IMR-90 (cell line): ENCODE measurements around the gene DTX1. TPM values are rescaled to one million over a fixed set of nuclear protein-coding genes. Genes with fewer than 3 reads are reported as not detected.

Experiments
- ATAC-seq: fragments of 200-7000 bp; cut with Tn5 transposase; 2 replicates; pipeline ENCODE4 v1.9.1; 2020; ENCODE audit warnings: low read depth, mild to moderate bottlenecking, moderate library complexity
- BruUV-seq: library from RNA; stranded (reverse); fragments of 400-500 nt; replicated peaks from 2 replicates; lab custom pipeline; 2021; lab: Mats Ljungman, UMichigan
- CTCF ChIA-PET: fragments of 300-600 bp; formaldehyde crosslinking; extraction: SDS; loops from one replicate; lab custom pipeline; 2021; ENCODE audit warnings: antibody characterized with exemption; lab: Yijun Ruan, JAX
- POLR2A ChIA-PET: fragments of 300-600 bp; sonication (Branson Sonifier 250); formaldehyde crosslinking; loops from one replicate; lab custom pipeline; 2022; ENCODE audit warnings: antibody characterized with exemption; ENCODE audit not compliant: unreplicated experiment; lab: Charles Lee
- DNase-seq: peaks from one replicate; pipeline ENCODE4 v3.0.0; 2013
- H2AFZ ChIP-seq: replicated peaks from 2 replicates; pipeline ENCODE3; 2013; ENCODE audit warnings: low read length, mild to moderate bottlenecking; ENCODE audit not compliant: poor library complexity
- H2AK5ac ChIP-seq: 2 replicates; pipeline ENCODE4 v1.6.1; 2013; ENCODE audit warnings: low read depth, low read length, inconsistent platforms
- H2AK9ac ChIP-seq: replicated peaks from 2 replicates; pipeline ENCODE3; 2013; ENCODE audit warnings: mild to moderate bottlenecking, low read depth, low read length, moderate library complexity; ENCODE audit not compliant: poor library complexity
- H2BK120ac ChIP-seq: 2 replicates; pipeline ENCODE4 v1.6.1; 2013; ENCODE audit warnings: low read depth, low read length, inconsistent platforms
- H2BK15ac ChIP-seq: 3 replicates; pipeline ENCODE4 v1.6.1; 2013; ENCODE audit warnings: low read depth, low read length, inconsistent platforms
- H2BK20ac ChIP-seq: 2 replicates; pipeline ENCODE4 v1.6.1; 2013; ENCODE audit warnings: low read depth, mild to moderate bottlenecking, inconsistent platforms, low read length, moderate library complexity
- H2BK5ac ChIP-seq: 2 replicates; pipeline ENCODE4 v1.6.1; 2013; ENCODE audit warnings: mild to moderate bottlenecking, low read depth, low read length, inconsistent platforms; ENCODE audit not compliant: poor library complexity, severe bottlenecking
- H3K14ac ChIP-seq: replicated peaks from 2 replicates; pipeline ENCODE4 v1.6.1; 2013; ENCODE audit warnings: low read depth, low read length, inconsistent platforms
- H3K18ac ChIP-seq: 2 replicates; pipeline ENCODE4 v1.6.1; 2013; ENCODE audit warnings: low read depth, low read length, control low read depth
- H3K23ac ChIP-seq: 2 replicates; pipeline ENCODE4 v1.6.1; 2013; ENCODE audit warnings: low read depth, low read length, inconsistent platforms
- H3K27ac ChIP-seq: 2 replicates; pipeline ENCODE4 v1.5.1; 2013; ENCODE audit warnings: mild to moderate bottlenecking, control low read depth, low read length; ENCODE audit not compliant: insufficient read depth
- H3K27me3 ChIP-seq: 2 replicates; pipeline ENCODE4 v1.6.1; 2013; ENCODE audit warnings: low read length; ENCODE audit not compliant: control insufficient read depth, insufficient read depth
- H3K36me3 ChIP-seq: 2 replicates; pipeline ENCODE4 v1.6.1; 2013; ENCODE audit warnings: low read length, mixed read lengths; ENCODE audit not compliant: control insufficient read depth, insufficient read depth
- H3K4ac ChIP-seq: 2 replicates; pipeline ENCODE4 v1.6.1; 2013; ENCODE audit warnings: low read depth, low read length, inconsistent platforms
- H3K4me1 ChIP-seq: 2 replicates; pipeline ENCODE4 v1.6.1; 2013; ENCODE audit warnings: low read length, mixed read lengths; ENCODE audit not compliant: control insufficient read depth, insufficient read depth
- H3K4me2 ChIP-seq: 2 replicates; pipeline ENCODE4 v1.6.1; 2013; ENCODE audit warnings: low read depth, mild to moderate bottlenecking, control low read depth, low read length, moderate library complexity
- H3K4me3 ChIP-seq: 2 replicates; pipeline ENCODE4 v1.5.1; 2013; ENCODE audit warnings: low read depth, mild to moderate bottlenecking, control low read depth, low read length, moderate library complexity; ENCODE audit not compliant: insufficient read depth
- H3K56ac ChIP-seq: 2 replicates; pipeline ENCODE4 v1.6.1; 2013; ENCODE audit warnings: low read length, inconsistent platforms; ENCODE audit not compliant: insufficient read depth; ENCODE audit errors: extremely low read depth
- H3K79me1 ChIP-seq, 2 experiments: 2 replicates each; pipeline ENCODE4 v1.6.1; 2013; ENCODE audit warnings: low read length in 2 of 2, inconsistent platforms in 1 of 2, low read depth in 1 of 2
- H3K9ac ChIP-seq: 2 replicates; pipeline ENCODE4 v1.6.1; 2013; ENCODE audit warnings: low read depth, low read length, control low read depth
- H3K9me1 ChIP-seq: 2 replicates; pipeline ENCODE4 v1.6.1; 2013; ENCODE audit warnings: low read length, inconsistent platforms; ENCODE audit not compliant: insufficient read depth
- H3K9me3 ChIP-seq: 2 replicates; pipeline ENCODE4 v1.6.1; 2013; ENCODE audit warnings: low read length; ENCODE audit not compliant: control insufficient read depth, insufficient read depth
- H4K20me1 ChIP-seq: 2 replicates; pipeline ENCODE4 v1.6.1; 2013; ENCODE audit warnings: low read length, inconsistent platforms; ENCODE audit not compliant: insufficient read depth
- H4K5ac ChIP-seq: 2 replicates; pipeline ENCODE4 v1.6.1; 2013; ENCODE audit warnings: mild to moderate bottlenecking, low read depth, low read length, control low read depth
- H4K8ac ChIP-seq, 2 experiments: 2 replicates each; pipeline ENCODE4 v1.6.1; 2013; ENCODE audit warnings: low read depth in 2 of 2, low read length in 2 of 2, control low read depth in 1 of 2, inconsistent platforms in 1 of 2
- H4K91ac ChIP-seq: 2 replicates; pipeline ENCODE4 v1.6.1; 2013; ENCODE audit warnings: low read depth, low read length, inconsistent platforms; ENCODE audit not compliant: insufficient read depth
- BHLHE40 ChIP-seq: fragments of 150-350 bp; IDR thresholded peaks from 2 replicates; pipeline ENCODE4 v1.6.1; 2016; ENCODE audit warnings: mild to moderate bottlenecking, low read depth, low read length
- CEBPB ChIP-seq: IDR thresholded peaks from 2 replicates; pipeline ENCODE4 v1.6.1; 2012; ENCODE audit warnings: low read depth, low read length, improper control_type of control experiment
- CHD1 ChIP-seq: IDR thresholded peaks from 2 replicates; pipeline ENCODE4 v1.6.1; 2012; ENCODE audit warnings: low read depth, low read length, improper control_type of control experiment
- FOS ChIP-seq: fragments of 150-350 bp; IDR thresholded peaks from 2 replicates; pipeline ENCODE4 v1.6.1; 2016; ENCODE audit warnings: low read depth, low read length
- MAFK ChIP-seq: IDR thresholded peaks from 2 replicates; pipeline ENCODE4 v1.6.1; 2012; ENCODE audit warnings: low read depth, low read length, improper control_type of control experiment
- MAZ ChIP-seq: IDR thresholded peaks from 2 replicates; pipeline ENCODE4 v1.6.1; 2012; ENCODE audit warnings: low read depth, mild to moderate bottlenecking, low read length, improper control_type of control experiment, moderate library complexity, borderline replicate concordance
- MXI1 ChIP-seq: IDR thresholded peaks from 2 replicates; pipeline ENCODE4 v1.6.1; 2012; ENCODE audit warnings: low read depth, mild to moderate bottlenecking, low read length, moderate library complexity, borderline replicate concordance
- NFE2L2 ChIP-seq: fragments of 150-350 bp; IDR thresholded peaks from 2 replicates; pipeline ENCODE4 v1.6.1; 2016; ENCODE audit warnings: low read depth, mild to moderate bottlenecking, low read length
- POLR2A ChIP-seq: IDR thresholded peaks from 2 replicates; pipeline ENCODE4 v1.6.1; 2012; ENCODE audit warnings: mild to moderate bottlenecking, low read depth, low read length
- RAD21 ChIP-seq: IDR thresholded peaks from 2 replicates; pipeline ENCODE4 v1.6.1; 2012; ENCODE audit warnings: low read length, improper control_type of control experiment
- RCOR1 ChIP-seq: IDR thresholded peaks from 2 replicates; pipeline ENCODE4 v1.6.1; 2012; ENCODE audit warnings: mild to moderate bottlenecking, low read length, improper control_type of control experiment; ENCODE audit not compliant: insufficient replicate concordance
- RFX5 ChIP-seq: IDR thresholded peaks from 2 replicates; pipeline ENCODE4 v1.8.0; 2012; ENCODE audit warnings: low read depth, mild to moderate bottlenecking, low read length, moderate library complexity
- SMC3 ChIP-seq: fragments of 150-350 bp; IDR thresholded peaks from 2 replicates; pipeline ENCODE4 v1.6.1; 2016; ENCODE audit warnings: low read depth, mild to moderate bottlenecking, antibody characterized with exemption, low read length, moderate library complexity
- WGBS, 2 experiments: methylation state at CpG; one replicate each; pipeline versions ENCODE4 v1.1.5 to v1.1.7; 2013; ENCODE audit warnings: missing lambda C conversion rate in 2 of 2; ENCODE audit not compliant: insufficient read length in 1 of 2; ENCODE audit errors: extremely low coverage in 2 of 2; 5-methylcytosine and 5-hydroxymethylcytosine counted together
- dilution Hi-C: fragments of 300-500 bp; cut with HindIII; formaldehyde crosslinking; loops from one replicate; pipeline ENCODE4 v1.14.3; 2018; ENCODE audit warnings: low sequenced_read_pairs; ENCODE audit not compliant: unreplicated experiment
- in situ Hi-C: fragments of 300-500 bp; cut with MboI; formaldehyde crosslinking; loops from 3 replicates; pipeline ENCODE4 v1.14.3; 2019; ENCODE audit warnings: low sequenced_read_pairs, inconsistent platforms, mixed read lengths
- intact Hi-C: fragments of 100-400 bp; cut with micrococcal nuclease; formaldehyde crosslinking; loops from 2 replicates; pipeline ENCODE4 v1.10.0; 2022
- polyA plus RNA-seq, 3 experiments: library from polyadenylated mRNA; depleted of rRNA; stranded (reverse); fragments of >200 nt; gene quantifications; 2 replicates each; pipeline ENCODE4 v1.2.3, GENCODE V29; 2012; ENCODE audit warnings: low replicate concordance in 1 of 3
- total RNA-seq: library from RNA; depleted of rRNA; stranded (reverse); fragments of >200 nt; gene quantifications from 2 replicates; pipeline ENCODE4 v1.2.3, GENCODE V29; 2012
- TF ChIP-seq, protein P1 (sequence below): fragments of 150-350 bp; IDR thresholded peaks from 2 replicates; pipeline ENCODE4 v1.6.1; 2016; ENCODE audit warnings: low read depth, mild to moderate bottlenecking, low read length, moderate library complexity, borderline replicate concordance
- TF ChIP-seq, protein P2 (sequence below): conservative IDR thresholded peaks from 2 replicates; pipeline ENCODE4 v1.5.1; 2012; ENCODE audit warnings: mild to moderate bottlenecking, low read depth, low read length, improper control_type of control experiment
- TF ChIP-seq, protein P3 (sequence below): fragments of 150-350 bp; IDR thresholded peaks from 2 replicates; pipeline ENCODE4 v1.6.1; 2017; ENCODE audit warnings: mild to moderate bottlenecking, antibody characterized with exemption, low read length, low read depth

Gene DTX1
- total and polyA plus RNA-seq, 2 of the 4 experiments (the other 2 are of a cell fraction): not detected

DNA sequence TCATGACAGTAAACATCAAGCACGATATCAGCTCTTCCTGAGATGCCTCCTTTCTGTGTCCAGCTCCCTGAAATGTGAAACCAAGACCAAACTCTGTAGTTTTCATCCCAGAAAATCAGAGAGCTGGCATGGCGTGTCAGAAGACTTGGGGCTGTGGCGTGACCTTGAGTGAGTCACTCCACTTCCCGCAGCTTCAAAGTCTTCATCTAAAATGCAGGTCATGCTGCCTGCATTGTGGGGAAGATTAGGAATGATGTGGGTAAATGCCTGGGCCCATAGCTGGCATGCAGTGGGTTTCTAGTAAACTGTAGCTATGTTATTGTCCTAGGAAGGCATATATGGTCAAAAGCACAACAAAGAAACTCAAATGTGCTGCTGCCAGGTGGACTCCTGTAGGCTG, 49.4 kb upstream of the DTX1 start:
- Histone ChIP-seq H4K5ac (no peak overlapping the region), H2BK5ac (no peak overlapping the region), H4K20me1 (no peaks in the 10 kb centered on the region), H3K9ac (no peak overlapping the region), H3K4me2 (no peak overlapping the region), H4K8ac (no peak overlapping the region), H2AK9ac (peak overlapping the region; percentile 26), H3K4me1 (no peaks in the 10 kb centered on the region), H3K36me3 (no peaks in the 10 kb centered on the region), H3K9me1 (no peaks in the 10 kb centered on the region), H3K18ac (no peak overlapping the region), H3K9me3 (no peaks in the 10 kb centered on the region), H2AFZ (no peak overlapping the region), H2BK20ac (no peak overlapping the region), H3K4ac (no peak overlapping the region), H2AK5ac (no peak overlapping the region), H3K79me1 (no peaks in the 10 kb centered on the region), H4K91ac (no peak overlapping the region), H3K27me3 (no peaks in the 10 kb centered on the region; the same call in 1 of the 2 replicates), H2BK15ac (no peak overlapping the region), H3K4me3 (no peak overlapping the region), H2BK120ac (no peak overlapping the region), H3K27ac (no peak overlapping the region), H3K56ac (no peak overlapping the region), H3K23ac (no peak overlapping the region), H3K14ac (no peak overlapping the region)
- no TSS peak for BruUV-seq
- ATAC-seq (no peak), DNase-seq (peak; percentile 18)
- intact Hi-C loops: no loop called here
- dilution Hi-C loops: no loop called here
- TF ChIP-seq, protein P1, sequence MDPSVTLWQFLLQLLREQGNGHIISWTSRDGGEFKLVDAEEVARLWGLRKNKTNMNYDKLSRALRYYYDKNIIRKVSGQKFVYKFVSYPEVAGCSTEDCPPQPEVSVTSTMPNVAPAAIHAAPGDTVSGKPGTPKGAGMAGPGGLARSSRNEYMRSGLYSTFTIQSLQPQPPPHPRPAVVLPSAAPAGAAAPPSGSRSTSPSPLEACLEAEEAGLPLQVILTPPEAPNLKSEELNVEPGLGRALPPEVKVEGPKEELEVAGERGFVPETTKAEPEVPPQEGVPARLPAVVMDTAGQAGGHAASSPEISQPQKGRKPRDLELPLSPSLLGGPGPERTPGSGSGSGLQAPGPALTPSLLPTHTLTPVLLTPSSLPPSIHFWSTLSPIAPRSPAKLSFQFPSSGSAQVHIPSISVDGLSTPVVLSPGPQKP: no peak
- TF ChIP-seq, protein P2, sequence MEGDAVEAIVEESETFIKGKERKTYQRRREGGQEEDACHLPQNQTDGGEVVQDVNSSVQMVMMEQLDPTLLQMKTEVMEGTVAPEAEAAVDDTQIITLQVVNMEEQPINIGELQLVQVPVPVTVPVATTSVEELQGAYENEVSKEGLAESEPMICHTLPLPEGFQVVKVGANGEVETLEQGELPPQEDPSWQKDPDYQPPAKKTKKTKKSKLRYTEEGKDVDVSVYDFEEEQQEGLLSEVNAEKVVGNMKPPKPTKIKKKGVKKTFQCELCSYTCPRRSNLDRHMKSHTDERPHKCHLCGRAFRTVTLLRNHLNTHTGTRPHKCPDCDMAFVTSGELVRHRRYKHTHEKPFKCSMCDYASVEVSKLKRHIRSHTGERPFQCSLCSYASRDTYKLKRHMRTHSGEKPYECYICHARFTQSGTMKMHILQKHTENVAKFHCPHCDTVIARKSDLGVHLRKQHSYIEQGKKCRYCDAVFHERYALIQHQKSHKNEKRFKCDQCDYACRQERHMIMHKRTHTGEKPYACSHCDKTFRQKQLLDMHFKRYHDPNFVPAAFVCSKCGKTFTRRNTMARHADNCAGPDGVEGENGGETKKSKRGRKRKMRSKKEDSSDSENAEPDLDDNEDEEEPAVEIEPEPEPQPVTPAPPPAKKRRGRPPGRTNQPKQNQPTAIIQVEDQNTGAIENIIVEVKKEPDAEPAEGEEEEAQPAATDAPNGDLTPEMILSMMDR: no peak
- TF ChIP-seq FOS (no peak), RAD21 (no peak), MAFK (no peak), CHD1 (no peak), MXI1 (no peak), NFE2L2 (no peak), RFX5 (no peak), POLR2A (no peak), SMC3 (no peak), BHLHE40 (no peak), RCOR1 (no peak), MAZ (no peak), CEBPB (no peak)
- TF ChIP-seq, protein P3, sequence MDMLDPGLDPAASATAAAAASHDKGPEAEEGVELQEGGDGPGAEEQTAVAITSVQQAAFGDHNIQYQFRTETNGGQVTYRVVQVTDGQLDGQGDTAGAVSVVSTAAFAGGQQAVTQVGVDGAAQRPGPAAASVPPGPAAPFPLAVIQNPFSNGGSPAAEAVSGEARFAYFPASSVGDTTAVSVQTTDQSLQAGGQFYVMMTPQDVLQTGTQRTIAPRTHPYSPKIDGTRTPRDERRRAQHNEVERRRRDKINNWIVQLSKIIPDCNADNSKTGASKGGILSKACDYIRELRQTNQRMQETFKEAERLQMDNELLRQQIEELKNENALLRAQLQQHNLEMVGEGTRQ: no peak
- CTCF ChIA-PET: interaction anchor here (1.2 kb wide), 1 partner anchor 14 kb away, joined by 3 read pairs; no protein-coding TSS in a partner anchor
- POLR2A ChIA-PET: no interaction called here
- in situ Hi-C loops: no loop called here
- 70% methylated on average over 2 of the region's 4 CpGs; no CpG with 5 or more reads in 1 of the 2 experiments for WGBS, 2 experiments
